H54 (cell line): Measurements from ENCODE around the gene RIPK3.
A peak's percentile ranks its signal among the peaks of the same experiment; 100 is the strongest.

Experiments
- DNase-seq: peaks from one replicate; pipeline ENCODE4 v3.0.0; 2011; ENCODE audit warnings: low spot score, mixed read lengths; ENCODE audit not compliant: insufficient read length
- FAIRE-seq: peaks from 3 replicates; lab custom pipeline; 2011; peaks lifted over from hg19 to GRCh38; lab: Jason Lieb, UNC
- POLR2A ChIP-seq: IDR thresholded peaks from 2 replicates; pipeline ENCODE4 v1.6.1; 2011; ENCODE audit warnings: low read depth, mild to moderate bottlenecking, low read length

The RIPK3 gene

DNA sequence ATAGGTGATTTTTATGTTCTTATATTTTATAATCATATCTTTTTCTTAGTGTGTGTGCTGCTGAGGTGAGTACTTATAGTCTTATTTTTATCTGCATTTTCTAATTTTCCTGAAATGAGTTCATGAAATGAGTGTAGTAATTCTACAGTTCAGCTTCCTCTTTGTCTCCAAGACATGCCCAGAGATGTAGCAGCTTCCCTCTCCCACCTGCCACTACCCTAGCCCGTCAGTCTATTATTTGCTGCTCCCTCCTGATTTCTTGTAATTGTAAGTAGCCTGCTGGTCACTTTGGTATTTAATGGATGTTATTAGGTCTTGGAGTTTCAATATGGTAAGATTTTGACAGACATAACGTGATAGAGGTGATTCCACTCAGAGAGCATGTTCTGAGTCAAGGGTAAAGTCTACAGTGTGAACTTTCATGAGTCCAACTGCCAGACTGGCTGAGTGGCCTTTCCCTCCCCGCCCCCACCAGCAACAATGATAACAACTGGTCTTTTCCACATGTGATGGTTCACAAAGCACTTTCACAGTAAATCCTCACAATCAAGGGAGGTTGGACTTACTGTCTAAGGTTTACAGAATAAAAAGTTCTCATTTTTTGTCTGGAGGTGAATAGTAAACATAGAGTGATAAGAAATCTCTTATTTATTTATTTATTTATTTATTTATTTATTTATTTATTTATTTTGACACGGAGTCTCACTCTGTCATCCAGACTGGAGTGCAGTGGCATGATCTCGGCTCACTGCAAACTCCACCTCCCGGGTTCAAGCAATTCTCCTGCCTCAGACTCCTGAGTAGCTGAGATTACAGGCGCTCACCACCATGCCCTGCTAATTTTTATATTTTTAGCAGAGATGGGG is 4.2 kb upstream of the RIPK3 start:
- no peak for TF ChIP-seq POLR2A
- DNase-seq, result no peak
- FAIRE-seq, result no peak

DNA sequence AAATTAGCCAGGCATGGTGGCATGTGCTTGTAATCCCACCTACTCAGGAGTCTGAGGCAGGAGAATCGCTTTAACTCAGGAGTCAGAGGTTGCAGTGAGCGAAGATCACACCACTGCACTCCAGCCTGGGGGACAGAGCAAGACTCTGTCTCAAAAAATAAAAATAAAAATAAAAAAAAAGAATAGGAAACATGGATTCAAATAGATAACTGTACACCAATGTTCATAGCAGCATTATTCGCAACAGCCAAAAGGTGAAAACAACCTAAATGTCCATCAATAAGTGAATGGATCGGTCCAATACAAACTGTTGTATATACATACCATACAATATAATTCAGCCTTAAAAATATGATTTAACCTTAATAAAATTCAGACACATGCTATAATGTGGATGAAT is 3.1 kb upstream of the RIPK3 start:
- TF ChIP-seq POLR2A, result no peak
- DNase-seq, result no peak
- FAIRE-seq, result no peak

DNA sequence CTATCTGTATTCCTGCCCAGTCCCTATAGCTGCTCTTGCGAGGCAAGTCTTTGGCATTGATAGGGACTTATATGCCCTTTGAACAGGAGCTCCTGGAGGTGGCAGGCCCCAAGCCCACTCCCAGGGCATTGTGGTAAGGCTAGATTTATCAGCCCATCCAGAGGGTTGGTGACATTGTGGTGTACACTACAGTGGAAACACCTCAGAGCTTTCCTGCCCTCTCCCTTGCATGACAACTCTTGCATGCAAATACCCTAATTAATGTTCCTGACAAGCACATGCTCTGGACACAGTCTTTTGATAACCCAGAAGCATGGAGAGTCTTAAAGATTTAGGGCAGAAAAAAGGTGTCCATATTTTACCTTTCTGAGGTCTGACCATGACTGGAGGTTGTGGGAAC is 815 bp upstream of the RIPK3 start:
- FAIRE-seq, result no peak
- no peak for TF ChIP-seq POLR2A
- DNase-seq, result no peak

DNA sequence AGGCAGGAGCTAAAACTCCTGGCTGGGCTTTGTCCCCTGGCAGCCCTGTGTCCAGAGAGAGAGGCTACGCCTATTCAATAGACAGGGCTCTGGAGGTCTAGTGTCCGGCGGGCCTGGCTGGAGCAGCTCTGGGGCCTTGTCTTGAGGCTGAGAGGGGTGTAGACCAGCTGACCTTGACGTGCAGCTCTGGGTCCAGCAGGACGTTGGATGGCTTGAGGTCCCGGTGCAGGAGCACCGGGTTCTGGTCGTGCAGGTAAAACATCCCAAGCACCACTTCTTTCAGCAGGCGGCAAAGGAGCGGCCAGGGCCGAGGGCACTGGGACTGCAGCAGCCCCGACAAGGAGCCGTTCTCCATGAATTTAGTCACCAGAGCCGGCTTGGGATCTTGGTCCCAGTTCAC is 948 bp downstream of the RIPK3 start:
- DNase-seq (no peak), FAIRE-seq (no peak)
- TF ChIP-seq POLR2A, result no peak

DNA sequence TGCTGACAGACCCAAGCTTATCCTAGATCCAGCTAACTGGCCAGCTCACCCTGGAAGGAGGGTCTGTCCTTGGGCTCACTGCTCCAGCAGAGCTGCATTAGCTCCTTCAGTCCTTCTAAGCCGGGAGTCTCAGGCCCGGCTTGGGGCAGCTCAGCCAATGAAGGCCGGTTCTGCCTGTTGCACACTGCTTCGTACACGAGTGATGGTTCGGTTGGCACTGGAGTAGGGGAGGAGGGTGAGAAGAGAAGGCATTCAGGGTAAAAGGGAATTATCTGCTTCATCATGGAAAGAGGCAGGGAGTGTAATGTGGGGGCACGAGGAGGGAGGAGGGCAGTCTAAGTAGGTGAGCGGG is 2.0 kb downstream of the RIPK3 start:
- FAIRE-seq (no peak), DNase-seq (no peak)
- no peak for TF ChIP-seq POLR2A

DNA sequence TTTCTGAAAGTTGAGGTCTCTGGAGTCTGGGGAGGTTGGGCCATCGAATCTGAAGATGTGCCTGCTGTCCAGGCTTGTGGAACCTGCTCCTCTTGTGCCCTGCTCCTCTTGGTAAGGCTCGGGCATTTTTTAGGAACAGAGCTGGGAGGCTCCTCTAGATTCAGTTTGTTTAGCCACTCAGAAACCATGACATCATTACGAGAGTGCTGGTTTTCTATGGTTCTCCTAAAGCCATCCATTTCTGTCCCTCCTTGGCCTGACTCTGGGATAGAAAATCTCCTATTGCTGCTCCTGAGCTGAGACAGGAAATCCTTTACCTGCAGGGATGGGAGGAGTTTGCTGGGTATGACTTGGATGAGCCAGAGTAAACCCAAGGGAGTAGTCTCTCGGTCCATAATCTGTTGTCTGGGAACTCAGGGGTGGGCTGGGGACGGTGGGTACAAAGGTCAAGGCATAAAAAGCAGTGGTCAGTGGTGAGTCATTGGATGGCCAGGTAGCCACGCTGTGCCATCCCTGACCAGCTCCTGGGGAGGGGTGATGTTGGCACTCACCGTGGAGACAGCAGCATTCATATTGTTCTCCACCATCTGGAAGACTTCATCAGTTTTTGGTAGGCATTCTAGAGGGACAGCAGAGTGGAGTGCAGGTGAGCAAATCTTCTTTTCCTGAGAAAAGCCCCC is 2.5 kb downstream of the RIPK3 start:
- no peak for FAIRE-seq

DNA sequence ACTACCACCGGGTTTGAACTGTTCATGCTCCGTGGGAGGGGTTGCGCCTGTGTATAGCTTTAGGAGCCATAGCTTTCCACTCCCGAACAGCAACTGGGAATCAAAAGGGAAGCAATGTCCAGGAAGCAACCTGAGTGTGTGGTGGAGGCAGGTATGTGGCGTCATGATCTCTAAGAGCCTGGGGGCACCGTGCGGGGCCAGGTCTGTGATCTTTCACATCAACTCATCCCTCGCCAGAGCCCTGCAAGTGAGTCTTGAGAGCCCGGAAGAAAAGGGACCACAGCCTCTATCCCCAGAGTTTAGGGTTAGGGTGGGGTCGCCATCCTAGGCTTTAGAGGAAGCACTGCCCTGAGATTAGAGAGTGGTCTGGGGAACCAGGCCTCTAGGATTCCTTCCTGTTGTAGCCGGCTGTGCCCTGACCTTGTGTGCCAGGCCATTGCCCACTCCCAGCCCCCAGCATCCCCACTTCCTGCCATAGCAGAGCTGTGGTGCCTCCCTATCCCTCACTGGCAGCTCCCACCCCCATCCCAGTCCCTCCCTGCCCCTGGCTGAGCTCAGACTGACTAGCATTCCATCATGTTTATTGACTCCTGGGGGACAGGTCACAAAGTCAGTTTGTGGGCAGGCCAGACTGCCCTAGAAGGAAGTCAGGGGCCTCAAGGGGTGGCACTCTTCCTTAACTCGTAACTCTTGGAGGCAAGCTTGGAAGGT is 4.2 kb downstream of the RIPK3 start:
- no peak for TF ChIP-seq POLR2A
- DNase-seq (no peak), FAIRE-seq (no peak)

More for the DNA sequence above, 2.5 kb downstream of the RIPK3 start:
- no peak for TF ChIP-seq POLR2A
- DNase-seq, result no peak

DNA sequence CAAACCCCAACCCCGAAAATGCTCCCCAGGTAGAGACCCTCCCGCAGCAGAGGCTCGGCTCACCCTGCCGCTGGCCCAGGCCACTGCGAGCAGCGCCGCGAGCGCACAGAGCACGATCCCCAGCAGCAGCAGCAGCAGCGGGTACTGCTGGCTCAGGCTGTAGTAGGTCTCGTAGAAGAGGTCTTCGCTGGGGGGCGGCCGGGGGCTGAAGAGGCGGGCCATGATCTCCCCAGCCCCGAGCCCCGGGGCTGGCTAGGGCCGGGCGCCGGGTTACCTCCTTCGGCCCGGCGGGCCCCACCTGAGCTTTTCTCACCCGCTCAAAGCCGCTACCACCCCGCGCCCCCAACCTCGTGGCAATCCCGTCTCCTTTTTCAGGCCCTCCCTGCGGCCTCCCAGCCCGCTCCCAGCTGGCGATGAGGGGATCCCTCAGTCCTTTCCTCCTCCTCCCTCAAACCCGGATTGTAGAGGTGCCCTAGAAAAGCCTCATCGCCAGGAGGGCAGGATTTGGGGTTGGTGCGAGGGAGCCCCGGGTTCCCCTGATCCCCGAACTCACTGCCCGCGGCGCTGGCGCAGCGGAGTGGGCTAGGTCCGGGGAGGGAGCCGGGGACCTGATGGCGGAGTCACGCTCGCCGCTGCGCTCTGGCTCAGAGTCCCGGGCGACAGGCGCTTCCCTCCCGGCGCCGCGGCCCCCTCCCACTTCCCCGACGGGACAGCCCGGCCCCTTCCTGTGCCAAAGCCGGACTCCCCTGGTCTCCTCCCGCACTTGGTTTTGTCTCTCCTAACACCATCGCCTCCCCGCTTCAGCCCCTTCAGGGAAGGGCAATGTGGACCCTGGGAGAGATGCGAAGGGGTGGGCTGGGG is 5.1 kb downstream of the RIPK3 start, which contains the start of gene ADCY4:
ADCY4 (minus strand) TSS at position 641 of the 861 bp plus-strand sequence; CDS start at position 222, 419 bp downstream.
- TF ChIP-seq POLR2A, result no peak
- no peak for DNase-seq

DNA sequence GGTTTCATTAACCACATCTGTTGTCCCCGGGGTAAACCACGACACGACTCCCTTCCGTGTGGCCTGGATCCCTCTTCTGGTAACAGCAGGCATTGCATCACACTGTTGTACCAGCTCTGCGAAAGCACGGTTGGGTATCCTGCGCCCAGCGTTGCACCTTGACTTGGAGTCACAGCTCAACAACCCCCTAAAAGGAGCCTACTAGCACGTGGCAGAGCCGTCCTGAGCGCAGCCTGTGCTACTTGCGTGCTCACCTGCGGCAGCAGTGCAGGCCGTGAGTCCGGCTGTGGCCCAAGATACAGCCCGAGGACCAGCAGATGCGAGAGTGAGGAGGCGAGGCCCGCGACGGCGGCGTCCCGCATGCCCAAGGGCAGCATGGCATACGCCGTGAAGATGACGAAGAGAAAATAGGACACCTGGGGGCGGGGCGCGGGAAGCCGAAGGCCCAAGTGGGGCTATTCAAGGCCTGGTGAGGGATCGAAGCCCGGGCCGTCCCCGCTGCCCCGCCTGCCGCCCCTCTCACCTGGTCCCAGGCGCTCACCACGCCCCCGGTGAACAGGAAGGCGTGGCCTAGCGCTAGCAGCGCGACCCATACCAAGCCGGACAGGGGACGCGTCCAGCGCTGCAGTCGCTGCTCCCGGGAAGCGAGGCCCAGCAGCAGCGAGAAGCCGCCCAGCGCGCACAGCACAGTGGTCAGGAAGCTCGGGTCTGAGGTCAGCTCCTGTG is 7.4 kb downstream of the RIPK3 start:
- no peak for TF ChIP-seq POLR2A
- FAIRE-seq, result no peak
- DNase-seq, result peak; percentile 44

More for the DNA sequence above, 5.1 kb downstream of the RIPK3 start, which contains the start of gene ADCY4:
- no peak for FAIRE-seq

DNA sequence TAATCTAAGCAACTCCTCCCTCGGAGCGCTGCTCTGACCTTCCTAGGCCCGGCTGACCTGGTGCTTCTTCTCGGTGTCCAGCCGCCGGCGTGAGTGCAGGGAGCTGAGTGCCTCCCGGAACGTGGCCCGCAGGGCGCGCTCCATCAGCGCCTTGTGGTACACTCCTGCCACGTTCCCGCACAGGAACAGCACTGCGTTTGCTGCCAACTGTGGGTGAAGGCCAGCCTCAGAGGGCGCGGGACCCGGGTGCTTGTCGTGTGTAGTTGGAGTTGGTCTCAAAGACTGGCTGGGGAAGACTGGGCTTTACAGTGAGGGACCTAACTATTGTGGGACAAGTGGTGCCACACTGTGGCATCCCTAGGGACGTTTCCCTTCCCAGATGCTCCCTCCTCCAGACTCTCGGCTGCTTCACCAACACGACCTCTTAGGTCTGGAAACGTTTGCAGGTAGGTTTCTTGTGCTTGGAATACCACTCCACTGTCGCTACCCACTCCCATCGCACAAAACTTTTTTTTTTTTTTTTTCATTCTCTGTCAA is 8.0 kb downstream of the RIPK3 start:
- FAIRE-seq (no peak), DNase-seq (no peak)
- TF ChIP-seq POLR2A, result no peak

DNA sequence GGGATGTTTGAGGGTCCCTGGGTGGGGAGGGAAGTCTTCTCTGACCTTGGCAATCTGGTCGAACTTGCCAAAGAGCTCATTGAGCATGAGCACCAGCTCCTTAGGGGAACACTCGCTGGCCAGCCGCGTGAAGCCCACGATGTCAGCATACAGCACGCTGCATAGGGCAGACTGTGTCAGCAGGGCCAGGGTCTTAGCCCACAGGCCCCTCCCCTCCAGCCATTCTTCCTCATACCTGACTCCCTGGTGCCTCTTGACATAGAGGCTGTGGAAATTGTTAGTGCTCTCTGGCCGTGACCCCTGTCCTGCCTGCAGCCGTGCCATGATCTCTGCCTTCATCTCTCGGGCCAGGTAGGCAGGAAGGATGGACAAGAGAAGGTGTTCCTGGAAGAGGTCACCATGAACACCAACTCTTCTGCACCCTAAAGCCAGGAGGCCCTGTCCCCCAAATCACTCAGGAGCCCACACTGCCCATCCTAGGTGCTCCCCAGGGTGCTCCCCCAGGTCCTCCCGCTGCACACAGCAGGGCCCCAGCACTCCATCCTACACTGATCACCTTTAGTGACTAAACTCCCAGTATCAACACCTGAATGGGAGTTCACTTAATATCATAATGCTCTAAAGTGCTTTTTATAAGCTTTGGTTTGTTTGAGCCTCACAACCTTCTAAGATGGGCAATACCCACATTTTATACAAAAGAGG is 8.7 kb downstream of the RIPK3 start:
- TF ChIP-seq POLR2A, result no peak
- DNase-seq (no peak), FAIRE-seq (no peak)

DNA sequence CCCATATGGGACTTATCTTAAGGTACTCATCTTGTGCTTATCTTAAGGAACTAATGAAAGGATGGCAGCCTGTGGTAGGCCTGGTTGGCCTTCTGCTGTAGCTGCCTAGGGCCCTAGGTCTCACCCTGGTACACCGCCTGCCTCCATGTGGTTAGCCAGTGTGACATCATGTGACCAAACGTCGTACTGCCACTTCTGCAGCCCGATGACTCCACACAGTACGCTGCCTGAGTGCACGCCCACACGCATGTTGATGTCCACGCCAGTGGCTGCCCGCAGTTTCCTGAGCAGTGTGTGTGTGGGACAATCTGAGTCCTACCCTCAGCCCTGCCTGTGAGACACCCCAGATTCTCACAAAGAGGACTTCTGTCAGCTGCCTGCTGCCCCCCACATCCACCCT is 10.1 kb downstream of the RIPK3 start:
- FAIRE-seq, result no peak
- DNase-seq, result no peak
- TF ChIP-seq POLR2A, result no peak
